GM23338 (cell line): ENCODE results near the gene ELN. TPM values are rescaled to one million over a fixed set of nuclear protein-coding genes. Genes with fewer than 3 reads are reported as not detected.

Experiments used
- ATAC-seq: fragments of 200-7000 bp; cut with Tn5 transposase; 3 replicates; pipeline ENCODE4 v1.9.1; 2020
- DNase-seq: peaks from one replicate; pipeline ENCODE4 v3.0.0-alpha.2; 2015; ENCODE audit warnings: low spot score
- H2AFZ ChIP-seq: fragments of 200-600 bp; sonication (generic); 2 replicates; pipeline ENCODE4 v1.8.0; 2016; ENCODE audit warnings: antibody characterized with exemption, mild to moderate bottlenecking, moderate library complexity
- H3F3A ChIP-seq: fragments of 200-600 bp; sonication (generic); replicated peaks from 2 replicates; pipeline ENCODE4 v1.8.0; 2017; ENCODE audit warnings: antibody characterized with exemption, mixed run types, low read depth
- H3K27ac ChIP-seq: fragments of 200-600 bp; sonication (generic); 2 replicates; pipeline ENCODE4 v1.6.1; 2016; ENCODE audit warnings: low read depth
- H3K27me3 ChIP-seq: fragments of 200-600 bp; sonication (generic); 2 replicates; pipeline ENCODE4 v1.8.0; 2016; ENCODE audit warnings: mild to moderate bottlenecking, mixed run types, moderate library complexity; ENCODE audit not compliant: insufficient read depth
- H3K36me3 ChIP-seq: fragments of 200-600 bp; sonication (generic); 2 replicates; pipeline ENCODE4 v1.8.0; 2016; ENCODE audit warnings: mild to moderate bottlenecking; ENCODE audit not compliant: insufficient read depth
- H3K4me1 ChIP-seq: fragments of 200-600 bp; sonication (generic); 2 replicates; pipeline ENCODE4 v1.8.0; 2016; ENCODE audit warnings: mild to moderate bottlenecking, moderate library complexity; ENCODE audit not compliant: insufficient read depth
- H3K4me2 ChIP-seq: fragments of 200-600 bp; sonication (generic); 2 replicates; pipeline ENCODE4 v1.7.1; 2017; ENCODE audit warnings: mixed run types
- H3K4me3 ChIP-seq: fragments of 200-600 bp; sonication (generic); 2 replicates; pipeline ENCODE4 v1.6.1; 2016; ENCODE audit warnings: mixed run types
- H3K79me2 ChIP-seq: fragments of 200-600 bp; sonication (generic); replicated peaks from 2 replicates; pipeline ENCODE4 v1.8.0; 2017; ENCODE audit warnings: mild to moderate bottlenecking; ENCODE audit not compliant: insufficient read depth
- H3K9me2 ChIP-seq: fragments of 200-600 bp; sonication (generic); 2 replicates; pipeline ENCODE4 v1.8.0; 2017; ENCODE audit not compliant: insufficient read depth
- H4K20me1 ChIP-seq: fragments of 200-600 bp; sonication (generic); replicated peaks from 2 replicates; pipeline ENCODE4 v1.8.0; 2017; ENCODE audit warnings: mild to moderate bottlenecking; ENCODE audit not compliant: insufficient read depth
- H3K27ac Mint-ChIP-seq: 2 replicates; pipeline ENCODE4 v1.8.0; 2020; ENCODE audit warnings: inconsistent platforms, mild to moderate bottlenecking, moderate library complexity, mixed read lengths
- H3K27me3 Mint-ChIP-seq: 3 replicates; pipeline ENCODE4 v1.8.0; 2022; ENCODE audit warnings: low read depth, mild to moderate bottlenecking, moderate library complexity, mixed read lengths, inconsistent platforms; ENCODE audit not compliant: insufficient read depth, poor library complexity
- H3K36me3 Mint-ChIP-seq: 3 replicates; pipeline ENCODE4 v1.8.0; 2021; ENCODE audit warnings: low read depth, mild to moderate bottlenecking, inconsistent platforms, moderate library complexity, mixed read lengths
- H3K4me1 Mint-ChIP-seq: 3 replicates; pipeline ENCODE4 v1.8.0; 2020; ENCODE audit warnings: mild to moderate bottlenecking, inconsistent platforms, mixed read lengths
- H3K4me3 Mint-ChIP-seq: 3 replicates; pipeline ENCODE4 v1.8.0; 2021; ENCODE audit warnings: moderate library complexity, mild to moderate bottlenecking, inconsistent platforms, mixed read lengths
- H3K9me3 Mint-ChIP-seq: 3 replicates; pipeline ENCODE4 v1.8.0; 2020; ENCODE audit warnings: moderate library complexity, mild to moderate bottlenecking, inconsistent platforms, mixed read lengths
- CREB1 ChIP-seq: fragments of 250-450 bp; sonication (Bioruptor Pico); IDR thresholded peaks from 2 replicates; pipeline ENCODE4 v1.5.0; 2020; ENCODE audit warnings: low read depth, mild to moderate bottlenecking, moderate library complexity
- CTCF ChIP-seq, 2 experiments: fragments of 200-600 bp in 1 of 2; sonication (generic) in 1 of 2; conservative IDR thresholded peaks; 2 replicates each; pipeline versions ENCODE4 v1.5.1 to v1.6.1; 2016 to 2017; ENCODE audit warnings: antibody characterized with exemption in 2 of 2, low read depth in 2 of 2, mild to moderate bottlenecking in 2 of 2, moderate library complexity in 1 of 2
- ETS1 ChIP-seq: IDR thresholded peaks from 2 replicates; pipeline ENCODE4 v1.6.1; 2016; ENCODE audit warnings: antibody characterized with exemption
- EZH2phosphoT487 ChIP-seq: fragments of 200-600 bp; sonication (generic); IDR thresholded peaks from one replicate; pipeline ENCODE4 v1.8.1; 2018; ENCODE audit warnings: antibody characterized with exemption; ENCODE audit not compliant: unreplicated experiment
- JUNB ChIP-seq: IDR thresholded peaks from one replicate; pipeline ENCODE4 v1.6.1; 2016; ENCODE audit warnings: antibody characterized with exemption; ENCODE audit not compliant: unreplicated experiment
- NANOG ChIP-seq: IDR thresholded peaks from 2 replicates; pipeline ENCODE4 v1.6.1; 2016; ENCODE audit warnings: antibody characterized with exemption, borderline replicate concordance
- REST ChIP-seq: IDR thresholded peaks from one replicate; pipeline ENCODE4 v1.6.1; 2018; ENCODE audit warnings: antibody characterized with exemption; ENCODE audit not compliant: unreplicated experiment
- STAT1 ChIP-seq: IDR thresholded peaks from one replicate; pipeline ENCODE4 v1.6.1; 2016; ENCODE audit warnings: antibody characterized with exemption; ENCODE audit not compliant: unreplicated experiment
- ZNF114 ChIP-seq: fragments of 250-450 bp; sonication (Bioruptor Pico); IDR thresholded peaks from 2 replicates; pipeline ENCODE4 v1.5.0; 2020; ENCODE audit warnings: mild to moderate bottlenecking, moderate library complexity
- ZNF331 ChIP-seq: fragments of 250-450 bp; sonication (Bioruptor Pico); IDR thresholded peaks from 2 replicates; pipeline ENCODE4 v1.5.0; 2020; ENCODE audit warnings: low read depth, mild to moderate bottlenecking, moderate library complexity
- ZNF462 ChIP-seq: fragments of 250-450 bp; sonication (Bioruptor Pico); IDR thresholded peaks from 2 replicates; pipeline ENCODE4 v1.5.0; 2020; ENCODE audit warnings: mild to moderate bottlenecking, moderate library complexity
- polyA plus RNA-seq: library from polyadenylated mRNA; unstranded; fragments of >200 nt; fragmentation: Nextera tagmentation; extraction: Ambion mirVana; gene quantifications from 2 replicates; pipeline ENCODE4 v1.2.1, GENCODE V29; 2016
- total RNA-seq: library from RNA; depleted of rRNA; stranded (reverse); fragments of >200 nt; shearing (Covaris generic); gene quantifications from 2 replicates; pipeline ENCODE4 v1.2.3, GENCODE V29; 2014

Gene ELN
- total and polyA plus RNA-seq, 2 experiments from 2014 or later: 1.1 to 5.6 TPM

GRCh38 chr7:74006032-74006431 is 21.9 kb upstream of the ELN start:
- H3K4me3 Mint-ChIP-seq: no peak overlapping the region
- no peak for DNase-seq

More at GRCh38 chr7:74006032-74006431, 21.9 kb upstream of the ELN start:
- Histone ChIP-seq H3K4me3 (no peak overlapping the region), H3K4me2 (no peak overlapping the region), H3K27ac (no peak overlapping the region), H3K27me3 (no peaks in the 10 kb centered on the region), H4K20me1 (no peaks in the 10 kb centered on the region), H2AFZ (no peak overlapping the region), H3K36me3 (no peaks in the 10 kb centered on the region), H3F3A (no peaks in the 10 kb centered on the region), H3K4me1 (no peaks in the 10 kb centered on the region), H3K9me2 (no peaks in the 10 kb centered on the region), H3K79me2 (no peaks in the 10 kb centered on the region)
- TF ChIP-seq ZNF114: no peak
- no peak for TF ChIP-seq REST
- TF ChIP-seq JUNB: no peak
- no peak for TF ChIP-seq ETS1
- no peak for TF ChIP-seq CREB1 (CRISPR knock-in tag)
- TF ChIP-seq ZNF331 (CRISPR knock-in tag): no peak
- no peak for TF ChIP-seq NANOG
- no peak for TF ChIP-seq CTCF (conservative IDR thresholded peaks at IDR 0.05; ENCODE audit: low read depth in 2 of 2)
- no peak for TF ChIP-seq STAT1
- TF ChIP-seq ZNF462: no peak
- no peak for TF ChIP-seq EZH2phosphoT487
- H3K9me3 Mint-ChIP-seq: no peaks in the 10 kb centered on the region
- no peaks in the 10 kb centered on the region for H3K36me3 Mint-ChIP-seq
- H3K4me1 Mint-ChIP-seq: peaks cover 2% of the 10 kb centered on the region; the same call in 1 of the 3 replicates
- no peak for ATAC-seq
- no peak overlapping the region for H3K27ac Mint-ChIP-seq
- peaks cover 9% of the 10 kb centered on the region for H3K27me3 Mint-ChIP-seq
